ENCODE data around the gene COL2A1.

DNA sequence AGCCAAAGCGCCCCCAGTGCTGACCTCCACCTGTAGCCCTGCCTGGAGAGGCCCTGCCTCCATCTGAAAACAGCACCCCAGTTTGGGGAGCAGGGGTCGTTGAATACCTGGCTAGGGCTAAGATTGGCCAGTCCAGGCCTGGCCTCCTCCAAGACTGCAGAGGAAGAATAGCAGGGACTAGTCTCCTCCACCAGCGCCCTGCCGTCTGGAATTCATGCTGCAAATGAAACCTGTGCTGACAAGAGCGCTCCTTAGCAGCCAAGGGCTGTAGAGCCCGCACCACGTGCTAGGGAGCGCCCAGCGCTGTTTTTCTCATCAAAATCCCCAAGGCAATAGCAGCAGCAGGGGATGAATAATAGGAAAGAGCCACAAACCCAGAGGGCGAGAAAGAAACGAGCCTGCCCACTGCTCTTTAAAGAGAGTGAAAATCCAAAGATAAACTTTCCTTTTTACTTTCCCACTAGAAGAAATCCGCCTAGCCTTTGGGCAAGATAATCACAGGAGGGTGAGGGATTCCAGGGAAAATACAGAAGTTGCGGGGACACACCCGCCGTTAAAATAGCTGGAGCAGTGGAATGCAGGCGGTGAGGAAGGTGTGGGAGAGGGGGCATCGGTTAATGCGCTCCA, 3.3 kb downstream of the COL2A1 start:
- TF ChIP-seq, protein P1, sequence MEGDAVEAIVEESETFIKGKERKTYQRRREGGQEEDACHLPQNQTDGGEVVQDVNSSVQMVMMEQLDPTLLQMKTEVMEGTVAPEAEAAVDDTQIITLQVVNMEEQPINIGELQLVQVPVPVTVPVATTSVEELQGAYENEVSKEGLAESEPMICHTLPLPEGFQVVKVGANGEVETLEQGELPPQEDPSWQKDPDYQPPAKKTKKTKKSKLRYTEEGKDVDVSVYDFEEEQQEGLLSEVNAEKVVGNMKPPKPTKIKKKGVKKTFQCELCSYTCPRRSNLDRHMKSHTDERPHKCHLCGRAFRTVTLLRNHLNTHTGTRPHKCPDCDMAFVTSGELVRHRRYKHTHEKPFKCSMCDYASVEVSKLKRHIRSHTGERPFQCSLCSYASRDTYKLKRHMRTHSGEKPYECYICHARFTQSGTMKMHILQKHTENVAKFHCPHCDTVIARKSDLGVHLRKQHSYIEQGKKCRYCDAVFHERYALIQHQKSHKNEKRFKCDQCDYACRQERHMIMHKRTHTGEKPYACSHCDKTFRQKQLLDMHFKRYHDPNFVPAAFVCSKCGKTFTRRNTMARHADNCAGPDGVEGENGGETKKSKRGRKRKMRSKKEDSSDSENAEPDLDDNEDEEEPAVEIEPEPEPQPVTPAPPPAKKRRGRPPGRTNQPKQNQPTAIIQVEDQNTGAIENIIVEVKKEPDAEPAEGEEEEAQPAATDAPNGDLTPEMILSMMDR (IDR thresholded peaks at IDR 0.05): no peak
- no peak for TF ChIP-seq POLR2AphosphoS5 (IDR thresholded peaks at IDR 0.05)
